Stimulated activated naive CD4-positive, alpha-beta T cell treated with Interleukin-2 at 50 U/mL for 16 hours (primary cell): ENCODE measurements around the gene UBE2S.
A peak's percentile ranks its signal among the peaks of the same experiment; 100 is the strongest.

Experiments used
- DNase-seq: peaks from one replicate; lab custom pipeline; 2025; lab: John Stamatoyannopoulos, UW

The UBE2S gene

DNA sequence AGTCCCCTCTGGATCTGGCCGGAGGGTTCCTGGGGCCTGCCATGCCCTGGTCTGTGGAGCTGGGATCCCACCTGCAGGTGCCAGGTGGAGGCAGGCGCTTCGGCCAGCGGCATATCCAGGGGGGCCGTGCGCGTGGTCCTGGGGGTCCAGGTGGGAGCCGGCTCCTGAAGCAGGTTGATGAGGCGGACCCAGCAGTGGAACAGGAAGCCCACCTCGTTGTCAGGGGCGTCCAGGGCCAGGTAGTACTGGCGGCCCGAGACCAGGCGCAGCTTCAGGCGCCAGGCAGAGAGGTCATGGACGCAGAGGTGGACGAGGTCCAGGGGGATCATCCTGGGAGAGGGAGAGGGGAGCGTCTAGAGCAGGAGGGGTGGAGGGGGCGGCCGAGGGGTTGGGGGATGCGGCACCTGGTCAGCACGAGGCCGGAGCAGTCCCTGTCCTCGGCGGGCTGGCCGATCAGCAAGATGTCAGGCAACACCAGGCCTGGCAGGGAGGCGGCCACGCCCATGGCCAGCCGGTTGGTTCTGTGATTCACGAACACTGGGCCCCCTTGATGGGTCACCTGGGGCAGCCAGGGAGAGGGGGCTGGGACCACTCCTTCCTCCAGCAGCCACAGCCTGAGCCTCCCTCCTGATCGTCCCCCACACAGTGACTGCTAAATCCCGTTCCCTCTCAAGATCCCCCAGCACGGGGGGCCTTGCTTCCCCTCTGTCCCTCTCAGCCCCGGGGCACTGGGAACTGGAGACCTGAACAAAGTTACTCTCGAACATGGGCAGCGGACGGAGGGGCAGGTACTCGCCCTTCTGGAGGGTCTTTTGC, 45.2 kb downstream of the UBE2S start:
- DNase-seq, result no peak

DNA sequence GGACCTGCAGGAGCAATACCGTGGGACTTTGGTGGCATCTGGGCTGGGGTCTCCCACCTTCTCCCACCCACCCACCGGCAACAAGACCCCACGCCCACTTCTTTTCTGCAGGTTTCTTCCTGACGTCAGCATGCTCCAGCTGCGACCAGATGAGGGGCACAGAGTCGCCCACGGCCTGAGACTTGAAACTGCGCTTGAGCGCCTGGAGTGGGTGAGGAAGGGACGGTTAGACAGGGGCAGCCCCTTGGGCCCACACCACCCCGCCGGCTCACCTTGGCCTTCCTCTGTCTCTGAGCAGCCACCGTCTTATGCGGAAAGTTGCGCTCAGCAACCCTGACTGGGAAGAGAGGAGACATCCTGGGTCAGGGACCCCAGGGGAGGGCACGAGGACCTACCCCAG, 46.7 kb downstream of the UBE2S start:
- no peak for DNase-seq

DNA sequence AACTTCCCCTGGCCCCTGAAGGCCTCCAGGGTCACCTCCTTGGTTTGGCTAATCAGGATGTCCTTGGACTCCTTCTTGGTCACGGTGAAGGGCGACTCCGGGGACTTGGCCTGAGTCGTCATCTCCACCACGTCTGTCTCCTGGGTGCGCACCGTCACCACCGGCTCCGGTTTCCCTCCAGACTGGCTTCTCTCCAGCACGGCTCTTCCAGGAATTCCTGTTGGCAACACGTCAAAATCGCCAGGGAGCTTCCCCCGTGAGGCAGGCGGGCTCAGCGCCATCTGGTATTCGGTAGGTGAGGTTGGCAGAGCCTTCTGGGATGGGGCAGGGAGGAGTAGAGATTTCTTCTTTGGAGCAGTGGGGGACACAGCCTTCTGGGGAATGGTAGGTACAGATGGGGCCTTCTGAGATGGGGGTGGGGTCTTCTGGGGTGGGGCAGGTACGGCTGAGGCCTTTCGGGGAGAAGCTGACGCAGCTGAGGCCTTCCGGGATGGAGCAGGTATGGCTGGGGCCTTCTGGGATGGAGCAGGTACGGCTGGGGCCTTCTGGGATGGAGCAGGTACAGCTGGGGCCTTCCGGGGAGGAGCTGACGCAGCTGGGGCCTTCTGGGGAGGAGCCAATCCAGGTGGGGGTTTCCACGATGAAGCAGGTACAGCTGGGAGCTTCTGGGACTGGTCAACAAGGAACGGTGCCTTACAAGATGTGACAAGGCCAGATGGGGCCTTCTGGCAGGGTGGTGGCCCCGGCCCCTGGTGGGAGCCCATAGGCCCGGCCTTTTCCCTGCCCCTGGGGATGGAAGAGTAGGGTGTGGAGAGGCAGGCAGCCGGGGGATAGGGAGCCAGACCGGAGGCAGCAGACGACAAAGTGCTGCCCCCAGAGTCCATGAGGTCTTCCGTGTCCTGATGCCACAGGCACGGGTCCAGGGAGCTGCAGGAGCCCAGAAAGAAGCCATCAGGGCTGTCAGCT, 48.4 kb downstream of the UBE2S start:
- DNase-seq, result no peak

DNA sequence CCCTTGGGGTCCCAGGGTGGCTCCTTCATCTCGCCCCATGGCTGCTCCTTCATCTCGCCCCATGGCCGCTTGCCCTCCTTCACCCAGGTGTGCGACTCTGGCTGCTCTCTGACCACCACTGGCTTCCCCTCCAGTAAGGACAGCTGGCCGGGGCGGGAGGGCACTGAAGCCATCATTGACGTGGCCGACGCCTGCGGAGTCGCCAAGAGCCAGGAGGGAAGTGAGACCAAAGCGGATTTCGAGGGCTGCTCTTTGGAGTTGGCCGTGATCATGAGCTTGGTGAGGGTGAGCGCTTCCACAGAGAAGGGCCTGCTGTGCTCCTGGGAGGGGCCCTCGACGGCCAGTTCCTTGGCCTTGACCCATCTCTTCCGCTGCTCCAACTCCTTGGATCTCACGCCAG, 49.1 kb downstream of the UBE2S start:
- DNase-seq, result no peak

DNA sequence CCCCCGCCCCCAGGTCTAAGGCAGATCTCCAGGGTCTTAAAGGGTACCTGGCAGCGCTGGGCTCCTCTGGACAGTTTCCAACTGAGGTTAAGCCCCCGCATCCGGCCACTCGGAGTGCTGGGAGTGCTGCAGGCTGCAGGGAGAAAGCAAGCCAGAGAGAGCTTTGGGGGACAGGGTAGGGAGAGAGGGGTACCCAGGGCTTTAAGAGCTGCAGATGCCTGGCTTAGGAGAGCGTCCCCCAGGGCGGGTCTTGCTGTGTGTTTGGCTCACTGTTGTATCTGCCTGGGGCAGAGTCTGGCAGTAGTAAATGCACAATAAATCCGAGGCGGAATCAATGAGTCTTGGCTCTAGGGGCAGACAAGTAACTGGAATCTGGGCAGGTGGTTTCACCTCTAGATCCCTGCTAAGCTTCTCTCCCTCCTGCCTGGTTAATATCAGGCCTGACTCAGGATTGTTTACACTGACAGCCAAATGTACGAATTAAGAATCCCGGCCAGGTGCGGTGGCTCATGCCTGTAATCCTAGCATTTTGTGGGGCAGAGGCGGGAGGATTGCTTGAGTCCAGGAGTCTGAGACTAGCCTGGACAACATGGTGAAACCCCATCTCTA, 52.3 kb downstream of the UBE2S start:
- DNase-seq, result no peak

DNA sequence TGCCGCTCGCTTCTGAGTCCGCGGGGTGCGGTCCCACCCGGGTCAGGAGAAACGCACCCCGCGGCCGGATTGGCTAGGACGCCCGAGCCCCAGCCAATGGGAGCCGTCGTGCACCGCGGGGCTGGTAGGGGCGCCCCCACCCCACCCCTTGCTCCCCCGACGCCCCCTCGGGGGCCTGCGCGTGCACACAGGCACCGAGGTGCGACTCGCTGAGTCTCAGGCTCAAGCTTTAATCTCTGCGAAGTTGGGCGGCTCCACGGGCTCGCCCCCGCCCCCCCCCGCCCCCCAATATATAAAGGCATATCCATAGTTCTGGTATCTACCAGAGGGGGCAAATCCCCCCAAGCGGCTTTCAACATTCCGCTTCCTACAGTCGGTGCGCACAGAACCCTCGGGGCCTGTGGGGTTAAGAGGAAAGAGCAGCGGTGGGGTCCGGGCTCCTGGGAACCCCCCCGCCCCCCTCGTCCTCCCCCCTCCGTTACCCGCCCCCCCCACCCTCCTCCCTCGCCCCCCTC, 52.8 kb downstream of the UBE2S start, which contains the start of gene COX6B2:
TSS of gene COX6B2 (minus strand) at position 22 of the 515 bp plus-strand sequence. CDS start 198 bp downstream, outside the sequence.
- no peak for DNase-seq

DNA sequence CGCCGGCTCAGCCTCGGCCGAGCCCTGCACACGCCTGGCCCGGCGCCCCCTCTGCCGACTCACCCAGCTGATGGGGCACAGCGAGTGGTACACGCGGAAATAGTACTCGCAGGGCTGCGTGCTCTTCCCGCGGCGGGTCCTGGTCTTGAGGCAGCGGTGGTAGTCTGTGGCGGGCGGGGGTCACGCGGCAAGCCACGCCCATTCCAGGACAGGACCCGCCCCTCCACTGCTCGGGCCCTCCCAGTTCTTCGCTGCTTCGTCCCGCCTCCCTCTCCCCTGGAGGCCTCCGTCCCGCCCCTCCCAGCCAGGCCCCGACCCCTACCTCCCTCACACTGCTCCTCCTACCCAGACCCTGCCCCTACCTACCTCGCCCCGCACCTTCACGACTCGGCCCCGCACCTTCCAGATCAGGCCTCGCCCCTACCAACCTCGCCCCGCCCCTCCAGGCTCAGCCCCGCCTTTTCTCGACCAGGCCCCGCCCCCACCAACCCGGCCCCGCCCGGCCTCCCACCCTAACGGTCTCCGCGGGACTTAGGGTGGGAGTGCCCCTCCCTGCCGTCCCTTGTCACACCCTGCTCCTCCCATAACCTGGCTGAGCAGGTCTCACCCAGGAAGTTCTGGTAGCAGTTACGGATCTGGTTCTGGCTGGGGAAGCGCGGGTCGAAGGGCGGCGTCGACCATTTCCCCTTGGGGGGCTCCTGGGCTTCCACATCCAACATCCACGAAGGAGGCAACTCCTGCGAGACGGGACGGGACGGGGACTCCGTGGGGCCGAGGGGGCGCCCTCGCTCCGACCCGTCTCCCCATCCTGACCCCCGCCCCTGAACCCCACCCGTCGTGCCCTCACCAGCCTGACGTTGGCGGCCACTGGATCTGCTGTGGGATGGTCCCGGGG, 53.5 kb downstream of the UBE2S start:
- peak; percentile 58 for DNase-seq

DNA sequence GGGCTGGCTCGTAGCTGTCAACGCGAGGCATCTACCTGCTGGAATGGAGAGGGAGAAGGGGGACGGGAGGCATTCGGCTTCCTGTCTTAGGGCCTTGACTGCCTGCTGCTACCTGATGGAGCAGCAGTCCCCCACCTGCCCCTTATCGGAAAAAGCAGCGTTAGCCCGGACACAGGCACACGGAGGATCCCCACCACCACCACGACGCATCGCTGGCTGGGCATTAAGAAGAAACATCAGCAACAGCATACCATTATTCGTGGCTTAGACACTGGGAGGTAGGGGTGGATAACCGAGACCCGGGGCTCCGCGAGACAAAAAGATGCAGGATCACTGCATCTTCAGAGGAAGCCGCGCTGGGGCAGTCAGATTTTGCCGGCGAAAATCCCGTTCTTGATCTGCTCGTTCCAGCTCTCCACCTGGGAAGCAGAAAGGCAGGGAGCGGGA, 54.2 kb downstream of the UBE2S start:
- no peak for DNase-seq

DNA sequence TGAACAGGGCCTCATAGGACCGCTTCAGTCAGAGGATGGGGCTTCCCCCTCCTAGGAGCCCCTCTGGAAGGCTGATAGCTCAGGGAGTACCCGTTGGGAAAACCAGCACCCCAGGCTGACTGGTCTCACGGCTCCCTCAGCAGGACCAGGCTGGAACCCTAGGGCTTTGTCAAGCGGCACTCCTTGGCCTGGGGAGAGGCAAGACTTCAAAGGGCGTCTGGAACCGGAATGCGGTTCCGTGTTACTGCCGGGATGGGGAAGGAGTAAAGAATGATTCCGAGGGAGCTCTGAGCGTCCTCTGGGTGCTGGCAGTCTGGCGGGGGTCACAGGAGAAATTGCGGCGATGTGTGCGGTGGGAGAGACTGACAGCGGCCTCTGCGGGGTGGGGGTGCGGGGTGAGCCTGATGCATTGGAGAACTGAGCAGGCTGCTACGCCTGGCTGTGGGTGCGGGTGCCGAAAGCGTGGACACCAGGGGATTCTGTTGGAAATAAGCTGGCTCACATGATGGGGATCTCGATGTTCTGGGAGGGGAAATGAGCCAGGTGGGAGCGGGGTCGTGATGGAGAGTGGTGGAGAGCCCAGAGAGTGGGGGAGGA, 54.9 kb downstream of the UBE2S start:
- DNase-seq, result no peak

DNA sequence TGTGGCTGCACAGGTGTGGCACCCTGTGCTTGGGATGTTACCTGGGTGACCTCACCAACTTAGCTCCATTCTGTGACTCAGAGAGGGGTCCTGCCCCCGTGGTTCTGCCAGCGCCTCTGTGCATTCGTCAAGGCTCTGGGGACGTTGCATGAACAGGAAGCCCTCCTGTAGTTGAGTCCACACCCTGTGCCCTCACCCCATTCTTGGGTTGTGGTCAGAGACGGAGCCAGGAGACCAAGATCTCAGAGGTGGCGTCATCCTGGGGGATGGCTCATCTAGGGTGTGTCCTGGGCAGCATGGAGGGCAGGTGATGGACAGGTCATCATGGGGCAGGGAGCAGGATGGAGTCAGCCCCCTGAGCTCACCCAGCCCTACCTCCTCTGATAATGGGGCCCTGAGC, 55.5 kb downstream of the UBE2S start:
- no peak for DNase-seq

DNA sequence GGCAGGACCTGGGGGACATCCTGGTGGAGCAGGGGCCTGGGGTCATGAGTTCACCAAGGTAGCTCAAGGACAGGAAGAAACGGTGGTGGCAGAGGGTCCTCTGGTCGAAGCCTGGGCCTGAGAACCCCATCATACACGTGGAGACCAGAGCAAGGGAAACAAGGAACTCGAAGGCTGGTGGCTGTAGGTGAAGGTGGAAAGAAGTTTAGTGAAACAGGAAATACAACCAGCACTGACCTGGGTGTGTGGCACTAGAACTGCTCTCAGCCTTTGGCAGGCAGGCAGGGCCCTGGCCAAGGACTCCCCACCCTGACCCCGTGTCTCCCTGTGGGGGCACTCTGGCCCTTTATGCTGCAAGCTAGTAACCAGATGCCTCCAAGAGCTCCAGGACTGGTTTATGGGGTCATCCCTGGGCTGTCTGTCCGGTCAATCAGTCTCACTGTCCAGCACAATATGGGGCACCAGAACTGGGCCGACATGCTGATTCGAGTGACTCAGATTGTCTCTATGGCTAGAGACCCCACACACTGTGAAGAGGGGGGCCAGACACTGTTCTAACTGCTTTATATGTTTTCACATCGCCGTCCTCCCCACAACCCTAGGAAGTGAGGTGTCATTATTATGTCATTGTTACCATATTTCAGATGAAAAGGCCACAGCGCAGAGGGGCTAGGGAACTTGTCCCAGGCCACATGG, 56.8 kb downstream of the UBE2S start:
- no peak for DNase-seq
